Omental fat pad (tissue), 4 donors: Measurements from ENCODE around the gene SULF2. TPM values are rescaled to one million over a fixed set of nuclear protein-coding genes. Genes with fewer than 3 reads are reported as not detected.

Source experiments
- ATAC-seq: fragments of 150-250 bp; one replicate; pipeline ENCODE4 v1.9.1; 2016; ENCODE audit warnings: mild to moderate bottlenecking, moderate library complexity; ENCODE audit not compliant: low FRiP score
- DNase-seq: peaks from one replicate; pipeline ENCODE4 v3.0.0-alpha.2; 2019; ENCODE audit warnings: low spot score
- CTCF ChIP-seq, 3 donors: fragments of 450-650 bp; IDR thresholded peaks; one replicate each; pipeline ENCODE4 v1.5.1; 2016 to 2017; ENCODE audit warnings: antibody characterized with exemption in 3 of 3, mild to moderate bottlenecking in 3 of 3, moderate library complexity in 2 of 3
- total RNA-seq, 4 donors: library from RNA; depleted of rRNA; stranded (reverse); fragments of >200 nt; gene quantifications; one replicate each; pipeline ENCODE4 v1.1.0, GENCODE V29; 2016

The SULF2 gene
- total RNA-seq, 4 donors from 2014 or later = 51.8 to 100 (median 68.1) TPM

GRCh38 chr20:47676219-47676721 lies 109.0 kb downstream of the SULF2 start:
- no peak for ATAC-seq
- no peak for TF ChIP-seq CTCF (IDR thresholded peaks at IDR 0.05)
- DNase-seq = no peak

DNA sequence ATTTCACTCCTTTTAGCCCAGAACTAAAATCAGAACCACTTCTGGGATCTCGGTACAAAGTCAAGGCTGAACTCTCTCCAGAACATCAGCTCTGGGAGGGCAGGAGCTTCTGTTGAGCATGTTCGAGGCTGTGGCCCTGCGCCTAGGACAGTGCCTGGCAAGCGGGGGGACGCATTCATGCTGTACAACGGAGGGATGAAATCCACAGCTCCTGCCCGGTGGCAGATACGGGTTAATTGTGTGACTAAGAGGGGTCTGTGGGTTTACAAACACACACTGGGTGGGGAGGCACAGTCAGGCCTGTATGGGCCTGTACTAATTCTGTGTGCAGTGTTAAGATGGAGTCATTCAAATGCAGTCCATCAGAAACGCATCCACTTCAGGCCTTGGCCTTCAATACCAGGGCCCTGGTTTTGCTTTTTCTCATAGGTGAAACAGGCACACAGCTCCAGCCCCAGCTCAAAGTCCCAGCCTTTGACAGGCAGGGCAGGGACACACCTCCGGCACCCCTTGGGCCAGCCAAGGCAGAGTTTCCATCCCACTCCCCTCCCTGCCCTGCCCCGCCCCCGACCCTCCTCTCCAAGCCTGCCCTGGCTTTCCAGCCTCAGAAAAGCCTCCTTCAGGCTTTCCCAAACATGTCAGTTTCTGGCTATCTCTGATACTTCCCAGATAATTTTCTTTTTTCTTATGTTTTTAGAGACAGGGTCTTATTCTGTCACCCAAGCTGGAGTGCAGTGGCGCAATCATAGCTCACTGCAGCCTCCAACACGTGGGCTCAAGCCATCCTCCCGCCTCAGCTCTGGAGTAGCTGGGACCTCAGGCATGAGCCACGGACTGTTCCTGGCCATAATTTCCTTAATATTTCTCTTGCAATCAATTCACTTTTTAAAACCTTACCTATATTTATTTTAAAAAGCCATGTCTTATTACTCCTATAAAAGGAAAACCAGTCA lies 109.8 kb downstream of the SULF2 start:
- DNase-seq = no peak
- no peak for TF ChIP-seq CTCF (IDR thresholded peaks at IDR 0.05)
- no peak for ATAC-seq

DNA sequence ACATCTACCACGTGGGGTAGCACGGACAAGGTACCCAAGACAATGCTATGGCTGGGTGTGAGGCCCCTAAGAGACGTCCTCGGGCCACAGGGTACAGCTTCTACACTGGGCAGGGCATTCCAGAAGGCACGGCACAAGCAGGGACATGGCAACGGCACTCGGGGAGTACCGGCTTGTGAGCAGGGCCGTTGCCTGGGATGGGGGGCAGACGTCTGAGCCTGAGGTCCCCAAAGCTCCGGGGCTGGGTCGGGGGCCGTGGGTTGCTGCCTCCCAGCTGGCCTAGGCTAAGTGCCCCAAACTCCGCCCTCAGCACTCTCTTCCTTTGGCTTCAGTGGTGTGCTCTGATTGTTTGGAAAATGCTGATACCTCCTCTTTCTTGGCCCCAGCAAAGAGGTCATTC lies 110.6 kb downstream of the SULF2 start:
- DNase-seq (no peak), ATAC-seq (no peak)
- no peak for TF ChIP-seq CTCF (IDR thresholded peaks at IDR 0.05)

DNA sequence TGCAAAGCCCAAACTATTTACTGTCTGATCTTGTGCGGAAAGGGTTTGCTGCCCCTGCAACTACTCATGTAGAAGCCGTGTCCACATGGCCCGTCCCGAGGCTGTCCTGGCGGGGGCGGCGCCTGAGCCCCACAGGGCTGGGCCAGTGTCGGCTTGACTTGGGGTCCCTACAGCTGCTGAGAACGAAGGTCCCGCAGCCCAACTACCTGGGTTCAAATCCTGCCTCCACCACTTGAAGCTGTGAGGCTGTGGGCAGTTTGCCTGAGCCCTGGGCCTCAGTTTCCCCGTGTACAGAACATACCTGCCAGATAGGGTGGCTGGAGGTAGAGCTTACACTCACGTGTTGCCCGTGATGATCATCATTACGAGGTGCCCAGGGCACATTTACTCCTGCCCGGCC lies 111.1 kb downstream of the SULF2 start:
- no peak for DNase-seq
- ATAC-seq = no peak
- no peak for TF ChIP-seq CTCF (IDR thresholded peaks at IDR 0.05)

GRCh38 chr20:47673671-47673955 lies 111.7 kb downstream of the SULF2 start:
- no peak for TF ChIP-seq CTCF (IDR thresholded peaks at IDR 0.05)
- ATAC-seq (no peak), DNase-seq (no peak)

DNA sequence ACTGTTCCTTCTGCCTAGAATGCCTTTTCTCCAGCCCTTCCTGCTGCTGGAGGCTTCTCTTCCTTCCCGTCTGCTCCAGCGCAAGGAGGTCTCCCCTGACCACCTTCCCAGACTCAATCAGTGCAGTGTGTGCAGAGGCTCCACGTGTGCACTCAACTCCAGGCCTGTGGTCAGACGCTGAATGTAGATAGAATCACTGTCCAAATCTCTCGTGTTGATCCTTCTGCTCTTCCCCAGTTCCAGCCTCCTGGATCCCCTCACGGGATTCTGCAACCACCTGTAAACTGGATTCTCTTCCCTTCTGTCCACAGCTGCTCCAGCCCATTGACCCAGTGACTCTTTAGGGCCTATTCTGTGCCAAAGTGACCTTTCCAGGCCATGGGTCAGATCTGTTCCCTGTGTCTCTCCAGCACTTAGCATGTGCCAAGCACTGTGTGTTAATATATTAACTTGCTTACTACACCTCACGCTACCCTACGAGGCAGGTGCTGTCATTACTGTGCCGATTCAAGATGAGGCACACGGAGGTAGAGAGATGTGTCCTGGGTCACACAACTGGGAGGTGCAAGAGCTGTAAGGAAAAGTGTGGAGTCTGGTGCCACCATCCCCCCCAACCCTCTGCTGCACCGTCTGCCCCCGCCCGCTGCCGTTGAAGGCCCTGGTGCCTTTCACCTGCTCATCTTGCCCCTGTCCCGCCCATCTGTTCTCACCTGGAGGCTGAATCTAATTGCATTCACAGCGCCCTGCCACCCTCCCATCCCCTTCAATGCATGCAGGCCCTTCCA lies 112.2 kb downstream of the SULF2 start:
- TF ChIP-seq CTCF (IDR thresholded peaks at IDR 0.05) = no peak
- ATAC-seq (no peak), DNase-seq (no peak)
